Esophagus muscularis mucosa (tissue), 4 donors: ENCODE data around the gene LRP1.

Experiments used
- EP300 ChIP-seq: sonication (generic); formaldehyde crosslinking; IDR thresholded peaks from one replicate; pipeline ENCODE4 v1.6.1; 2017; ENCODE audit warnings: antibody characterized with exemption
- POLR2A ChIP-seq: fragments of 450-650 bp; IDR thresholded peaks from one replicate; pipeline ENCODE4 v1.6.1; 2017; ENCODE audit warnings: antibody characterized with exemption, moderate library complexity, mild to moderate bottlenecking, low read depth
- POLR2AphosphoS5 ChIP-seq, 2 donors: sonication (generic); formaldehyde crosslinking; IDR thresholded peaks; one replicate each; pipeline ENCODE4 v1.6.1; 2017; ENCODE audit warnings: antibody characterized with exemption in 2 of 2
- TF ChIP-seq, protein P1 (sequence below), 3 experiments: fragments of 200-600 bp in 2 of 3; fragments of 450-650 bp in 1 of 3; sonication (generic) in 2 of 3; IDR thresholded peaks; one replicate each; pipeline ENCODE4 v1.5.1; 2017 to 2019; ENCODE audit warnings: antibody characterized with exemption in 3 of 3, mild to moderate bottlenecking in 2 of 3, moderate library complexity in 1 of 3

DNA sequence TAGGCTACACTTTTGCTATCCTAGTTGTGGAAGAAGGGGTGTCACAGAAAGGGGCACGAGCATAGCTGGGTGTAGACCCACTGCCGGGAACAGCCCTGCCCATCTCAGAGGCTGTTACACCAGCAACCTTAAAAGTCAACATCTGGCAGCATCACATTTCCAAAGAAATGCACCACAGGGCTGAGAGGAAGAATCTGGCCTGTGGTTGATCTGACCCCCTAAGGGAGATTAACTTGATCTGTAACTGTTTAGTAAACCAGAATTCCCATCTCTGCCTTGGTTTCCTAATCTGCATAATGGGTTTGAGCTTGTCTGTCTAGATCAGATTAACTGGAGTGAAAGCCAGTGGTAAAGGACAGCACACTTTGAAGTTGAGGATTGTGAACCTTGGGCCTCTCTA is 17.8 kb downstream of the LRP1 start:
- TF ChIP-seq, protein P1, sequence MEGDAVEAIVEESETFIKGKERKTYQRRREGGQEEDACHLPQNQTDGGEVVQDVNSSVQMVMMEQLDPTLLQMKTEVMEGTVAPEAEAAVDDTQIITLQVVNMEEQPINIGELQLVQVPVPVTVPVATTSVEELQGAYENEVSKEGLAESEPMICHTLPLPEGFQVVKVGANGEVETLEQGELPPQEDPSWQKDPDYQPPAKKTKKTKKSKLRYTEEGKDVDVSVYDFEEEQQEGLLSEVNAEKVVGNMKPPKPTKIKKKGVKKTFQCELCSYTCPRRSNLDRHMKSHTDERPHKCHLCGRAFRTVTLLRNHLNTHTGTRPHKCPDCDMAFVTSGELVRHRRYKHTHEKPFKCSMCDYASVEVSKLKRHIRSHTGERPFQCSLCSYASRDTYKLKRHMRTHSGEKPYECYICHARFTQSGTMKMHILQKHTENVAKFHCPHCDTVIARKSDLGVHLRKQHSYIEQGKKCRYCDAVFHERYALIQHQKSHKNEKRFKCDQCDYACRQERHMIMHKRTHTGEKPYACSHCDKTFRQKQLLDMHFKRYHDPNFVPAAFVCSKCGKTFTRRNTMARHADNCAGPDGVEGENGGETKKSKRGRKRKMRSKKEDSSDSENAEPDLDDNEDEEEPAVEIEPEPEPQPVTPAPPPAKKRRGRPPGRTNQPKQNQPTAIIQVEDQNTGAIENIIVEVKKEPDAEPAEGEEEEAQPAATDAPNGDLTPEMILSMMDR (IDR thresholded peaks at IDR 0.05) = no peak
- TF ChIP-seq POLR2AphosphoS5 (IDR thresholded peaks at IDR 0.05) (no peak), EP300 (no peak), POLR2A (no peak)
